ENCODE measurements around the gene ELL2. TPM values are rescaled to one million over a fixed set of nuclear protein-coding genes. Genes with fewer than 3 reads are reported as not detected.

Gene ELL2
- total RNA-seq, 1 donor from 2014 or later = 14.2 TPM

GRCh38 chr5:95993266-95993665 is 31.6 kb upstream of the ELL2 start:
- H3K27me3 Mint-ChIP-seq (ENCODE audit: insufficient read depth, low read depth) = peaks cover 3% of the 10 kb centered on the region
- H3K4me1 Mint-ChIP-seq = peaks cover 4% of the 10 kb centered on the region
- H3K4me3 ChIP-seq = no peak overlapping the region
- no peaks in the 10 kb centered on the region for H3K4me1 ChIP-seq
- no peak for DNase-seq (ENCODE audit: low spot score)
- H3K9me3 Mint-ChIP-seq = no peaks in the 10 kb centered on the region
- TF ChIP-seq EZH2phosphoT487 (IDR thresholded peaks at IDR 0.05) (no peak), CTCF (IDR thresholded peaks at IDR 0.05) (no peak), EZH2 (IDR thresholded peaks at IDR 0.05) (no peak)
- no peak overlapping the region for H3K27ac ChIP-seq
- no peak overlapping the region for H3K27ac Mint-ChIP-seq
- no peak overlapping the region for H3K9ac ChIP-seq
- H3F3A ChIP-seq (ENCODE audit: low read depth) = no peaks in the 10 kb centered on the region
- no peaks in the 10 kb centered on the region for H3K9me3 ChIP-seq (ENCODE audit: low read depth)
- no peaks in the 10 kb centered on the region for H3K79me2 ChIP-seq (ENCODE audit: low read depth)
- H4K20me1 ChIP-seq (ENCODE audit: low read depth) = no peaks in the 10 kb centered on the region
- H3K27me3 ChIP-seq = no peaks in the 10 kb centered on the region
- H3K36me3 ChIP-seq = no peaks in the 10 kb centered on the region
- H3K36me3 Mint-ChIP-seq = no peaks in the 10 kb centered on the region
- H3K4me2 ChIP-seq = no peak overlapping the region
- no peak overlapping the region for H3K4me3 Mint-ChIP-seq
- H2AFZ ChIP-seq (replicated peaks) = no peak overlapping the region

GRCh38 chr5:95989283-95990048 is 27.8 kb upstream of the ELL2 start:
- no peak overlapping the region for H3K27ac ChIP-seq
- no peaks in the 10 kb centered on the region for H3K36me3 Mint-ChIP-seq

GRCh38 chr5:95988877-95989276 is 27.2 kb upstream of the ELL2 start:
- H3K4me1 Mint-ChIP-seq = peaks cover 3% of the 10 kb centered on the region
- no peak for DNase-seq (ENCODE audit: low spot score)

More at GRCh38 chr5:95989283-95990048, 27.8 kb upstream of the ELL2 start:
- Histone ChIP-seq H3K9me3 (ENCODE audit: low read depth) (no peaks in the 10 kb centered on the region), H4K20me1 (ENCODE audit: low read depth) (no peaks in the 10 kb centered on the region), H3K79me2 (ENCODE audit: low read depth) (no peaks in the 10 kb centered on the region), H3K4me1 (no peaks in the 10 kb centered on the region), H2AFZ (replicated peaks) (no peak overlapping the region), H3K27me3 (no peaks in the 10 kb centered on the region), H3K4me2 (no peak overlapping the region), H3K9ac (no peak overlapping the region), H3F3A (ENCODE audit: low read depth) (no peaks in the 10 kb centered on the region), H3K36me3 (no peaks in the 10 kb centered on the region), H3K4me3 (no peak overlapping the region)
- Mint-ChIP-seq H3K27me3 (ENCODE audit: insufficient read depth, low read depth) (no peaks in the 10 kb centered on the region), H3K4me1 (peaks cover 3% of the 10 kb centered on the region), H3K27ac (no peak overlapping the region), H3K9me3 (no peaks in the 10 kb centered on the region), H3K4me3 (no peak overlapping the region)
- no peak for DNase-seq (ENCODE audit: low spot score)
- TF ChIP-seq CTCF (IDR thresholded peaks at IDR 0.05) (no peak), EZH2phosphoT487 (IDR thresholded peaks at IDR 0.05) (no peak), EZH2 (IDR thresholded peaks at IDR 0.05) (no peak)

GRCh38 chr5:95988094-95988493 is 26.4 kb upstream of the ELL2 start:
- no peak overlapping the region for H3K27ac Mint-ChIP-seq
- Histone ChIP-seq H3K79me2 (ENCODE audit: low read depth) (no peaks in the 10 kb centered on the region), H3K4me3 (no peak overlapping the region), H3K27me3 (no peaks in the 10 kb centered on the region), H3F3A (ENCODE audit: low read depth) (no peaks in the 10 kb centered on the region), H3K4me2 (no peak overlapping the region), H3K36me3 (no peaks in the 10 kb centered on the region), H3K4me1 (no peaks in the 10 kb centered on the region), H4K20me1 (ENCODE audit: low read depth) (no peaks in the 10 kb centered on the region), H3K27ac (no peak overlapping the region), H3K9me3 (ENCODE audit: low read depth) (no peaks in the 10 kb centered on the region), H2AFZ (replicated peaks) (no peak overlapping the region), H3K9ac (no peak overlapping the region)
- no peaks in the 10 kb centered on the region for H3K36me3 Mint-ChIP-seq
- H3K9me3 Mint-ChIP-seq = no peaks in the 10 kb centered on the region
- H3K4me3 Mint-ChIP-seq = no peak overlapping the region
- peaks cover 3% of the 10 kb centered on the region for H3K4me1 Mint-ChIP-seq
- no peaks in the 10 kb centered on the region for H3K27me3 Mint-ChIP-seq (ENCODE audit: insufficient read depth, low read depth)
- no peak for TF ChIP-seq CTCF (IDR thresholded peaks at IDR 0.05)
- peak; percentile 16 for DNase-seq (ENCODE audit: low spot score)

More at GRCh38 chr5:95988877-95989276, 27.2 kb upstream of the ELL2 start:
- H4K20me1 ChIP-seq (ENCODE audit: low read depth) = no peaks in the 10 kb centered on the region
- H3K4me2 ChIP-seq = no peak overlapping the region
- Mint-ChIP-seq H3K27ac (no peak overlapping the region), H3K36me3 (no peaks in the 10 kb centered on the region), H3K9me3 (no peaks in the 10 kb centered on the region), H3K4me3 (no peak overlapping the region), H3K27me3 (ENCODE audit: insufficient read depth, low read depth) (no peaks in the 10 kb centered on the region)
- no peak for TF ChIP-seq EZH2phosphoT487 (IDR thresholded peaks at IDR 0.05)
- no peak overlapping the region for H3K4me3 ChIP-seq
- H3K9ac ChIP-seq = no peak overlapping the region
- H3K27me3 ChIP-seq = no peaks in the 10 kb centered on the region
- no peak overlapping the region for H2AFZ ChIP-seq (replicated peaks)
- no peaks in the 10 kb centered on the region for H3K9me3 ChIP-seq (ENCODE audit: low read depth)
- H3K4me1 ChIP-seq = no peaks in the 10 kb centered on the region
- no peak overlapping the region for H3K27ac ChIP-seq
- no peaks in the 10 kb centered on the region for H3K36me3 ChIP-seq
- H3F3A ChIP-seq (ENCODE audit: low read depth) = no peaks in the 10 kb centered on the region
- no peaks in the 10 kb centered on the region for H3K79me2 ChIP-seq (ENCODE audit: low read depth)

All from neural progenitor cell (in vitro differentiated cells).